Activated T-cell treated with anti-CD3 and anti-CD28 coated beads for 1 hour (primary cell): ENCODE results near the gene ZNF143.
A peak's percentile ranks its signal among the peaks of the same experiment; 100 is the strongest.
"Not testable (repeated sequence)": the region's sequence is repeated elsewhere in the genome, so short reads cannot be mapped to it uniquely, and the experiment has no call there.

Source experiments
- DNase-seq: peaks from one replicate; pipeline ENCODE4 v3.0.0-alpha.2; 2020; ENCODE audit warnings: low read depth

ZNF143 gene

DNA sequence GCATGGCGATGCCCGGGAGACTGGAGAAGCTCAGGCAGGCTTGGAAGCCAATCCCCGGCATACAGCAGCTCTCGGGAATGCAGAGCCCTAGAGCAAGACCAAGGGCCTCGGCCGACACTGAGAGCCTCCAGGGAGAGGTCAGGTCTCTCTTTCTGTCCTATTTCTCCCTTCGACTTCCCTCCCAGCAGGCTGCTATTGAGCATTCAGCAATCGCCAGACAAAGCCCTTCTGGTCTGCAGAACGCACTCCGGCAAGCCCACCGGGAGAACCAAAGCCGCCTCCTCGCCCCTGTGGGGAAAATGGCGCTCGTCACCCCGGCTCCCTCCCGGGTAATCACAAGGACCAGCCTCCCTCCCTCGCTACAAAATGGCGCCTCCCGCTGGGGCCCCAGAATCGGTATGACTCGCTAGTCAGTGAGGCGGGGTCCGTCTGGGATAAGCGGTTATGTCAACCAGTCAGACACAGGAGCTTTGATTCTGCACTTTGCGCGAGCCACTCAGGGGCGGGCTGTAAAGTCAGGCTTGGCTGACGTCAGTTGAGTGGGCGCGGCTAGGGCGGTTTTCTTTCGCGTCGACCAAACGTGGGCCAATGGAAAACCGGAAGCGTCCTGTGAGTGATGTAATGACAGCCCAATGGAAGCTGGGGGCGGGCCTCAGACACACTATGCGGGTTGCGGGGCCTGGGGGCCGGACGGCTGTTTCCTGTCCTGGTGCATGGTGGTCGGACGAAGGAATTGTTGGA, at the start of gene ZNF143:
TSS of gene ZNF143 (plus strand) at position 691 of the 741 bp plus-strand sequence. CDS start 10,297 bp downstream, outside the sequence.
- peak; percentile 99 for DNase-seq

DNA sequence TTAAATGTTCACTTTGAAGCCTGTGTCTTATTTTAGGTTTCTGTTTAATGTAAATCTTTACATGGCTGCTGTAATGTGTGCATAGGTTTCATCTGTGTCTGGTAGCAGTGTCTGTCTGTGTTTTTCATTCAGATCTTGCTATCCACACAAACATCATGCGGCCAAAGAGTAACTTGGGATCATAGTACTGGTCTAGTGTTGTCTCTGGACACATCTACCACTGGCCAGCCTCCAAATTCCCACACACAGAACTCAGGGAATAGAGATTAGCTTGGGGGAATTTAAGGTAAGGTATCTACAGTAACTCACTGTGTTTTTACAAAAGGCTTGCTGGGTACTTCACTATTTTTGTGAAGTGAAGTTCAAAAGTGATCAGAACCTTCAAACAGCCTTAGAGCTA, 32.1 kb upstream of the ZNF143 start:
- no peak for DNase-seq

DNA sequence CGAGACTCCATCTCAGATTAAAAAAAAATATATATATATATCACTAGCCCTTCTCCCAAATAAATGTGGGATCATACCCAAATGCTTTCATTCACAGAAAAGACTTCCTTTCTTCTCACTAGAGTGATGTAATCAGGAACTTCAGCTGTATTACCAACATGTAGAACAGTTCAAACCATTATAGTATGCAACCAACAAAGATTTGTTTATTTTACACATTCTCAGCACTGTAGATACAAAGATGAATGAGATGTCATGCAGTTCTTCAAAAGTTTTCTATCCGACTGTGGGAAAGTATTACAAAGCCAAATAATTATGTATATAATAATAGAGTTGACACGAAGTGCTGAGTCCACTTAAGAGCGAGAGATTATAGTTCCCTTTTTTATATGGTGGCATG, 22.2 kb upstream of the ZNF143 start:
- DNase-seq, result no peak

DNA sequence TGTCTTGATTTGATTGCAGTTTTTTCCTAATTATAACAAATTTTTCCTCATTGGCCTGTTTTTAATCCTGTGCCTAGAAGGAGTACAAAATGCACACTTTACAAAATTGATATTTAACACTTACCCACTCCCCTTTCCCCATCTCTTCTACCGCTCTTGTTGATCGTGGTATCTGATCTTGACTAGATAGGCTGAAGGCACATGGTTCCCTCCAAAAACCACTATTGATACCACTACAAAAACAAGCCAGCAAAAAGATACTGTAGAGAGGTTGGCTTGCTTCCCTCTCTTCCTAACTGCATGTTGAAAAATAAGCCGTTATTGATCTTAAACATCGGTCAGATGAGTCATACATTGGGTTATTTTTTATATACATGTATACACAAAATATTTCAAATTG, 14.6 kb upstream of the ZNF143 start:
- no peak for DNase-seq

DNA sequence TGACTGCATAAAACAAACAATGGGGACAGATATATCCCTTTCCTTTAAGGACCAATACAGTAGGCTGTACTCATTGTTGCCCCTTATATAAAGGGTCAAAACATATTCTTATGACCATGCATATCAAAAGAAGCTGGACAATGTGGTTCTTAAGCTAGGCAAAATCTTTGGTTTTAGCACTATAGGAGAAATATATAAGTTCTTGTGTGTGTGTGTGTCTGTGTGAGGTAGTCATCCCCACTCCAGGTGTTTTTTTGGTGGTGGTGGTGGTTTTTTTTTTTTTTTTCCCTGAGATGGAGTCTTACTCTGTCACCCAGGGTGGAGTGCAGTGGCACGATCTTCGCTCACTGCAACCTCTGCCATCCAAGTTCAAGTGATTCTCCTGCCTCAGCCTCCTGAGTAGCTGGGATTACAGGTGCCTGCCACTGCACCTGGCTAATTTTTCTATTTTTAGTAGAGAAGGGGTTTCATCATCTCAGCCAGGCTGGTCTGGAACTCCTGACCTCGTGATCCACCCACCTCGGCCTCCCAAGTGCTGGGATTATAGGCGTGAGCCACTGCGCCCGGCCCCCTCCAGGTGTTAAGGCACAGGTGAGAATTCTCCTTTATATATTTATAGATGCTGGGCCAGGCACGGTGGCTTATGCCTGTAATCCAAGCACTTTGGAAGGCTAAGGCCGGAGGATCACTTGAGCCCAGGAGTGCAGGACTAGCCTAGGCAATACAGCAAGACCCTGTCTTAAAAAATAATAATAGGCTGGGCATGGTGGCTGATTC, 12.0 kb upstream of the ZNF143 start:
- no peak for DNase-seq

DNA sequence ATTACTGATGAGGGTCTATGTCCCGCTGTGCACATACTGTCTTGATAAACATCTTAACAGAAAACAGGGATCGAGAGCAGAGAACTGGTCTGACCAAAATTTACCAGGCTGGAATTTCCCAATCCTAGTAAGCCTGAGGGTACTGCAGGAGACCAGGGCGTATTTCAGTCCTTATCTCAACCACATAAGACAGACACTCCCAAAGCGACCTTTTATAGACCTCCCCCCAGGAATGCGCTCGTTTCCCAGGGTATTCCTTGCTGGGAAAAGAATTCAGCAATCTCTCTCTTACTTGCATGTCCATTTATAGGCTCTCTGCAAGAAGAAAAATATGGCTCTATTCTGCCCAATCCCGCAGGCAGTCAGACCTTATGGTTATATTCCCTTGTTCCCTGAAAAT, 8.8 kb upstream of the ZNF143 start:
- not testable (repeated sequence) for DNase-seq

DNA sequence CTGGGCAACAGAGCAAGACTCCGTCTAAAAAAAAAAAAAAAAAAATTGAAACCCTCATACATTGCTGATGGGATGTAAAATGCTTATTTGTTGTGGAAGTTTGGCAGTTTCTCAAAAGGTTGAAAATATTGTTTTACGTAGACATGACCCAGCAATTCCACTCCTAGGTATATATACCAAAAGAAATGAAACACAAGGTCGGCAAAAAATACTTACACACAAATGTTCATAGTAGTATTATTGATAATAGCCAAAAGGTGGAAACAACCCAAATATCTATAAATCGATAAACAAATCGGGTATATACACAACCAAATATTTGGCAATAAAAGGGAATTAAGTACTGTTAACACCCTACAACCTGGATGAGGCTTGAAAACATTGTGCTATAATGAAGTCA, 5.1 kb upstream of the ZNF143 start:
- DNase-seq, result no peak

DNA sequence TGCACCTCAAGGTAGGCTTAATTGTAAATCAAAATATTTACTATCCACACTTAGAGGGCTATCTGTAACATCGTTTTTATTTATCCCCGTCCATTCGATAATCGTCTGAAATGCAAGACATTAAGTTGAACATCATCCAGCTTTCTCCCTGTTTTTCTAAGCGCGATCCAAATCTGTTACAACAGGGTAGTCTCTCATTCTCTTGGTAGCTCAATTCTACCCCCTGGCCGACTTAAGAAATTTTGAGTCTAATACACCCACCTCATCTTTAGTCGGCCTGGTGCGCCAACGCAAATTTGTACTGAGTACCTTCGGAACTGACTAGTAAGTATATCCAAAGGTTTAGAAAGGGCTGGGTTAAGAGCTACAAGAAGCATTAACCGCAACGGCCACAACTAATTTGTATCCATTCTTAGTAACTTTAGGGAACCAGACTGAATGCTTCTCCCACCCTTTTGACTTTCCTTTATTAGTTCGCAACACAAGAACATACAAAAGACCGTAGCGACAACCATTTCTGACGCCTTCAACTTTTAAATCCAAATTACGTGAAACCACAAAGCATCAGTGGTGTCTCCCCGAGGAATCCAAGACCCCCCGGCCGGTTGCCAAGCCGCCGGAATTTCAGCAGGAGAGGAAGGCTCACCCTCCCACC, 1.0 kb upstream of the ZNF143 start:
- no peak for DNase-seq

DNA sequence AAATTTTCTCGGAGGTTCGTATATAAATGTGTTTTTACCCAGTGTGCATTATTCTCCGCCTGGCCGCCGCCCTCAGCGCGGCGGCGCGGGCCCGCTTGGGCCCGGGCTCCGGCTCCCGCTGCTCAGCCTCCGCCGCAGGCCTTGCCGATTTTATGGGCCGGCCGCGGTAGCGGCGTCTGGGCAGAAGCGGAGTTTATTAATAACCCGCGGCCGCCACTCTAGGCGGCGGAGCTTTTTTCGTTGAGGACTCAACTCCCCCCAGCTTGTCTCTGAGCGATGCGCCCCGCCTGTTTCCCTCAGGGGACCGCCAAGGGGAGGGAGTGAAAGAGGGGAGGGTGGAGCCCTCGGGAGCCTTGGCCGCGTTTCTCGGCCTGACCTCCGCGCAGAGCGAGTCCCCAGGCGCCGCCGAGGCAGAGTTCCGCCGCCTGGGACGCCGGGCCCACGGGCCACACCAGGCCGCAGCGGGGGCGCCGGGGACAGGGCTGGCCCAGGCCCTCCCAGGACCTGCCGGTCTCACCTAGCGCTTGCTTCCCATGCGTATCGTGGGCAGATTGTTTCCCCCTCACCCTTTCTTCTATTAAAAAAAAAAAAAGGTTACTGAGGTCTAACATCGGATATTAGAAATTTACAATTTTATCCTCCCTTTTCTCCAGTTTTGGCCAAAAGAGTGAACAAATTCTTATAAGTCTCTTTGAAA, 399 bp downstream of the ZNF143 start:
- DNase-seq, result peak; percentile 66

DNA sequence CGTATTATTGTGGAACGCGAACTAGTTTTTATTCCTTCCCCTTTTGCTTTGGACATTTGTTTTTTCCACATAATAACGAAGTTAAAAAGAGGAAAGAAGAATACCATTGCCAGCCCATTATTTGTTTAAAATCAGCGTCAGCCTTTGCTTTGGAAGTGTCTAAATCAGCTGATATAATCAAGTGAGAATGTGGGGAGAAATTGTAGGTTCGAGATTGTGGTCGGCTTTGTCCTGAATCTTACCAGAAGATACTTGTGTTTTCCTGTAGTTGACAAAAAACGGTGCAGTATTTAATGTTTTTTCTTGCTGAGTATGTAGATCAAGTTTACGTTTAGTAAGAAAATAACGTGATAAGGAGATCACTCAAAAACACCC, 935 bp downstream of the ZNF143 start:
- no peak for DNase-seq

DNA sequence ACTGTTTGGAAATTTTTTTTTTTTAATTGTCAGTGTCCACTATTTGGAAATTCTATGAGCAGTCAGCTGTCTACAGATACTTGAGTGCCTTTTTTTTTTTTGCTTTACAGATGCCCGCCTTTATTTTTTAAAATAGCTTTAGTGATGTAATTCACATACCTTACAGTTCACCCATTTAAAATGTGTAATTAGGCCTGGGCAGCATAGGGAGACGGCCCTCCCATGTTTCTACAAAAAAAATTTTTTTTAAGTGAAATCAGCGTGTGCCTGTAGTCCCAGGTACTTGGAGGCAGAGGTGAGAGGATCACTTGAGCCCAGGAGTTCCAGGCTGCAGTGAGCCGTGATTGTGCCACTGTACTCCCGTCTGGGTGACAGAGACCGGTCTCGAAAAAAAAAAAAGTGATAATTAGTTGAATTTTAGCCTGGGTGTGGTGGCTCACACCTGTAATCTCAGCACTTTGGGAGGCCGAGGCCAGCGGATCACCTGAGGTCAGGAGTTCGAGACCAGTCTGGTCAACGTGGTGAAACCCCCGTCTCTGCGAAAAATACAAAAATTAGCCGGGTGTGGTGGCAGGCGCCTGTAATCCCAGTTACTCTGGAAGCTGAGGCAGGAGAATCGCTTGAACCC, 1.5 kb downstream of the ZNF143 start:
- no peak for DNase-seq

DNA sequence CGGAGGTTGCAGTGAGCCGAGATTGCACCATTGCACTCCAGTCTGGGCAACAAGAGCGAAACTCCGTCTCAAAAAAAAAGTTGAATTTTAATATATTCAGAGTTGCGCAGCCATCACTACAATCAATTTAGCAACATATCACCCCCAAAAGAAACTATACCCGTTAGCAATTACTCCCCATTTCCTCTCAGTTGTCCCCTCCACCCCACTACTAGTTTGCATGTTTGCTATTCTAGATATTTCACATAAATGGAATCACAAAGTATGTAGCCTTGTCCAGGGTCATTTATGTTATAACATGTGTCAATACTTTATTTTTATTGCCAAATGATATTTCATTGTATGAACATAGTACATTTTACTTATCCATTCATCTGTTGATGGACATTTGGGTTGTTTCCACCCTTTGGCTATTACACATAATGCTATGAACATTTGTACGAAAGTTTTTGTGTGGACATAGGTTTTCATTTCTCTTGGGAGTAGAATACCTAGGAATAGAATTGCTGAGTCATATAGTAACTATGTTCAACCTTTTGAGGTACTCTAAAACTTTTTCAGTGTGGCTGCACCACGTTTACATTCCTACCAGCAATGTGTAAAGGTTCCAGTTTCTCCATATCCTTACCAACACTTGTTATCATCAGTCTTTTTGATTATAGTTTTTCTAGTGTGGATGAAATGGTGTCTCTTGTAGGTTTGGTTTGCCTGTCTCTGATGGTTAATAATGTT, 2.2 kb downstream of the ZNF143 start:
- DNase-seq, result no peak

DNA sequence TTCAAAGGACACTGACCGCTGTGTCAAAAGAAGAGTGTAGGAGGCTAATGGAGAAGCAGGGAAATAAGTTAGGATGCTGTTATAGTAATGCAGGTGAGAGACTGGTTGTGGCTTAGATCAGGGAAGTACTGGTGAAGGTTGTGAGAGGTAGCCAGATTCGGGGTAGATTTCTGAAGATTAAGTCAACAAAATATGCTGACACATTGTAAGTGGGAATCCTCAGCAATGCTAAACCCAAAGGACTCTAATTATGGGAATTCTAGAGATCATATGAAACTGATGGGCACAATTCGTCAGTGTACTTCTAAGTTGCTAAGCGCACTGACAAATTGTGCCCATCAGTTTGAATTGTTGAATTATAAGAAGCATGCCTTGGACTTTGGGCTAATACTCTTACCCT, 10.0 kb downstream of the ZNF143 start:
- no peak for DNase-seq

DNA sequence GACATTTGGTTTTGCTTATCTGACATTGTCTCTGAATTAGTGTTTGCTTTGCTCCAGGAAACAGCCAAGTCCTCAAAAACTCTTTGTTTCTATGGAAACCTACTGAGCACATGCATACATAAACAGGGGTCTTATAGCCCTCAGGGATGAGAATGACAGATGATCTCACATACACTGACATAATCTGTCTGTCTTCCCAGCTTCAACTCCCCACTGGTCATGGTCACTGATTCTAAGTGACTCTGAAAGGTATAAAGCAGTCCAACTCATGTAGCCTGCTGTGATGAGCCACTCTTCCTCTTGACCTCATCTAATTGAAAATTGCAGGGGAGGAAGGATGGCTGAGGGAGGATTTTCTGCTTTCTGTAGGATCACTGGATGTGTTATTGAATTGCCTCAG, 12.6 kb downstream of the ZNF143 start:
- no peak for DNase-seq

DNA sequence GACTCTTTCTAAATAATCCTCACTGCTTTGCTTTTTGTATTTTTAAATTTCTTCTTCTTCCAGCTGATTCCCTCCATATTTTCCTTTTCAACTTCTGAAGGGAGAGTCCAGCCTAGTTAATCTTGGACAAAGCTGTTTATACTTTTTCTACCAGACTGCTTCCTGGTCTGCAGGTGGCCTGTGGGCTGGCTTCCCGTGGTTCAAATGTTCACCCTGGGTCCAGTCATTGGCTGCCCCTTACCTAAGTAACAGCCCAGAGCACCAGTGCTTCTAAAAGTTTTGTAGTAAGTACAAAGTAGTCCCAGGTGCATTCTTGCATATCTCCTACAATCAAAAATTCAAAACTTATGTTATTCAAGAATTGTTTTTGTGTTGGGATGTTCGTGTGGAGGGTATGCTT, 19.1 kb downstream of the ZNF143 start:
- no peak for DNase-seq

DNA sequence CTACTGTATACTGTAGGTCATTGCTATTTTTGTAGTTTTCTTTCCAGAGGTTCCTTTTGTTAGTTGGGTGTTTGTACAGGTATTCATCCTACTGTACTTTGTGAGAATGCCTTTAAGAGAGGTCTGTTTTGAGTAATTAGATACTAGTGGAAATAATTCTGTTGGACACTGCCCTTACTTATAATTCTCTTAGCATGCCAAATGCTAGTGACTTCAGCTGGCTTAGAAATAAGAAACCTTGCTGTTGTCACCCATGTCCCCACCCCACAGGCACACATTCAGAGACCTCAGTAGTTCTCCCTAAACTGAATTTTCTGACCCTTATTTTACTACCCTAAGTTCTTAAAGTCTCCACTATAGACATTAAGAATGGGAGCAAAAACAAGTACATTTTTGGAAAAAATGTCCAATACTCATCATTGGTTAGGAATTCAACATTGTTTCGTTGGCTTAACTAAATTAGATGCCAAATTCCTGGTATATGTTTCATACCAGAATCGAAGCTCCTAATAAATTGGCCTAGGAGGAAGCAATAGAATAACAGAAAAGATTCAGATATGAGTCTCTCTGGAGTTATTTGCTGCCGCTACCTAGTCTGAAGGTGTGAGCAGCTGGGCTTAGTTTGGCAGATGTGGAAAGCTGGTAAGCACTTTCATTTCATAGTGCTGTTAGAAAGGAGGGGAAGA, 28.4 kb downstream of the ZNF143 start:
- no peak for DNase-seq

DNA sequence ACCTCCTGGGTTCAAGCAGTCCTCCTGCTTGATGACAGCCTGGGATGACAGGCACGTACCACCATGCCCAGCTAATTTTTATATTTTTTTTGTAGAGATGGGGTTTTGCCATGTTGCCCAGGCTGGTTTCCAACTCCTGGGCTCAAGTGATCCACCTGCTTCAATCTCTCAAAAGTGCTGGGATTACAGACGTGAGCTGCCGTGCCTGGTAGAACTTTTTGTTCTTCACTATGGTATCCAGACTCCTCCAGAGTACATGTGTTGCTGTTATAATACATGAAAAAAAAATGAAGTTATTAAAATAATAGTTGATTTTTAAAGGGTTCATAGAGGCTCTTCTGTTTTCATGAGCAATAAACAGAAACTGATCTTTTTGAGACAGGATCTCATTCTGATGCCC, 29.6 kb downstream of the ZNF143 start:
- no peak for DNase-seq

DNA sequence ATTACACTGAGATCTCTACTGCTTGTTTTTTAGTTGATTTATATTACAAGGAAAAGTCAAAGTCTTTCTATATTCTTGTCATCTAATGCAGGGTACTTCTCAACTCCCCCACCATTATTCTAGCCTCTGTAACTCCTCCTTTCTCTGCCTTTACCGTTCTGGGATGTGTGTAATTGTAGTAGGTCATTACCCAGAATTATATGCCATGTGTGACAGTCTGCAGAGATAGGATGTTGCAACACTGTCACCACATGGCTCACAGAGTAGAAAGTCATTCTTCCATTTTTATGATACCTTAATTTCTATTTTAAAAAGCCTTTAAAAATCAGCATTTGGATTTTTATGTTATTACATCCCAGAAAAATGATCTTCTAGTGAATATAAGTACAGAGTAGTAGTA, 32.7 kb downstream of the ZNF143 start:
- DNase-seq, result no peak

DNA sequence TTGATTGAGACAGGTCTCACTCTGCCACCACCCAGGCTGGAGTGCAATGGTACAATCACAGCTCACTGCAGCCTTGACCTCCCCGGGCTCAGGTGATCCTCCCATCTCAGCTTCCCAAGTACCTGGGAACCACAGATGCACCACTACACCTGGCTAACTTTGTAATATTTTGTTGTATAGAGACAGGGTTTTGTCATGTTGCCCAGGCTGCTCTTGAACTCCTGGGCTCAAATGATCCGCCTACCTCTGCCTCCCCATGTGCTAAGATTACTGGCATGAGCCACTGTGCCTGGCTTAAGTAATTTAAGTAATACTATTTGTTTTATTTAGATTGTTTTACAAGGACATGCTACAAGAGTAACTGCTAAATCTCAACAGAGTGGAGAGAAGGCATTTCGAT, 33.5 kb downstream of the ZNF143 start:
- no peak for DNase-seq

DNA sequence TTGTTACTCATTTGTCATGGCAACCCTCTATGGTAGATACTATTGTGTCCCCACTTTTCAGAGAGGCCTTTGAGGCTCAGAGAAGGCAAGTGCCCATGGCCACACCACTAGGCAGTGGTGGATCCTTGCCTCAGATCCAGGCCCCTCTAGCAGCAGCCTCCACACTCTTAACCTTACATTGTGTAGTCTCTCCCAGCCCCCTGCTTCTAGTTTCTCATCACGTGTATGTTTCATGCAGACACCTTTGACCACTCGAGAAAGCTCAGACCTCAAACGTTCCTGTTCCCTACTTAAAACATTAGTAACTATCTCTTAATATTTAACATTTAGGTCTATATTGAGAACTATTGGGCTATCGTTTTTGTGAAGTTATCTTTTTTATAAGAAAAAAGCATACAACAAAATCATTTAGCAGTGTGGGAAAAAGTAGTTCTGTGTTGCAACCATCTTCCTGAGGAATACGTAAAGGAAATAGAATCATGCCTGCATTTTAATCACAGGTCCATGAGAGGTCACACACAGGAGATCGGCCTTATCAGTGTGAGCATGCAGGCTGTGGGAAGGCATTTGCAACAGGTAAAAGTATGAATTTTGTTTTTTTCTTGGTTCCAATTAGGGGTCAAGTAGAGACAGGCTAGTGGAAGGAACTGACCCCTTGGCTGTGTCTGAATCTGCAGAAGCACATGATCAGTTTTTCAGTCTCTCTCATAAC, 35.1 kb downstream of the ZNF143 start:
- no peak for DNase-seq
